Measurements from ENCODE around the gene CCDC102B.
"Not testable (repeated sequence)": the region's sequence is repeated elsewhere in the genome, so short reads cannot be mapped to it uniquely, and the experiment has no call there.

Gene CCDC102B

DNA sequence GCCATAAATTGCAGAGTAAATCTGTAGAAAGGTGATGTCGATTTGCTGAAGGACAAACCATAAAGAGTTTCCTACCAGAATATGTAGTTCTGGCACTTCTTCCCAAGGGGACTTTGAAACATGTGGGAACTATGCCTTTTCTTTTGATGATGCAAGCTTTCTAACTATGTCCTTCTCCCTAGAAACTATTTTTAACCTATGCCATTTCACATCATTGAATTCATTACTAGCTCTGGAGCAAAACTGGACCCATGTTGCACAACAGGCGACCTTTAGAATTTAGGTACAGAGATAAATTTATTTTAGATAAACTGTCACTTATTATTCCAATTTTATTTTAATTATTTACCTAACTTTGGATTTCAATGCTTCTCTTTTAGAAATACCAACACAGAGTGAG is 186.5 kb downstream of the CCDC102B start:
- DNase-seq = no peak

GRCh38 chr18:68985172-68985820 is 187.4 kb downstream of the CCDC102B start:
- DNase-seq = no peak

GRCh38 chr18:68991286-68991685 is 193.4 kb downstream of the CCDC102B start:
- no peak for DNase-seq

DNA sequence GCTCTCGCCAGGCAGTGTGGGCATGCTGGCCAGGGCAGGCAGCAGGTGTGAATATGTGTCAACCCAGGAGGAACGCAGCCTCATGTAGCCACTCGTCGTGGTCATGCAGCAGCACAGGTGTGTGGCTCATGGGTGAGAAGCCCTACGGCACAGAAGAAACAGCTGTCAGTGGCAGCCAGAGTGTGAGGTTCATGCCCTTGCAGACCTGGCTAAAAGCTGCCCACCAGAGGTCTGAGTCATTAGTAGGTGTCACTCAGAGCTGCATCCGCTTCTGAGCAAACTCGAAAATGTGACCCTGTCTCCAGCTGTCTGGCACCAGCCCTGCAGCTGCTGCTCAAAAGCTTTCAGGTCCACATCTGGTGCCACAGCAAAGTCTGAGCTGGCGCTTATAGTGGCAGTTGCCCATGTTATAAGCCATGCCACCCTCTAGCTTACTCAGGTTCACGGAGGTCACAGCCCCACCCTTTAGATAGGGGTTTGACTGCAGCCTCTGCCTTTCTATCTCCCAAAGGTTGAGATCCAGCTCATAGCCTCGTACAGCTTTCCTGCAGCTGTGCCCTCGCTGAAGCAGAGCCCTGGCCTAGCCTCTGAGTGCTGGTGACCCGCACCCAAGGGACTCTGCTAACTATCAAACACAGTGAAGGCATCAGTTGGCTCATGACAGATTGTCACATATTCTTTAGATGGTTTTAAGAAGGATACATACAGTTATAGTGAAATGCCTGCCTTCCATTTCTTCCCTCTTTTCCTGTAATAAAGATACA is 195.0 kb downstream of the CCDC102B start:
- DNase-seq = no peak

GRCh38 chr18:68995675-68996074 is 197.8 kb downstream of the CCDC102B start:
- no peak for DNase-seq

DNA sequence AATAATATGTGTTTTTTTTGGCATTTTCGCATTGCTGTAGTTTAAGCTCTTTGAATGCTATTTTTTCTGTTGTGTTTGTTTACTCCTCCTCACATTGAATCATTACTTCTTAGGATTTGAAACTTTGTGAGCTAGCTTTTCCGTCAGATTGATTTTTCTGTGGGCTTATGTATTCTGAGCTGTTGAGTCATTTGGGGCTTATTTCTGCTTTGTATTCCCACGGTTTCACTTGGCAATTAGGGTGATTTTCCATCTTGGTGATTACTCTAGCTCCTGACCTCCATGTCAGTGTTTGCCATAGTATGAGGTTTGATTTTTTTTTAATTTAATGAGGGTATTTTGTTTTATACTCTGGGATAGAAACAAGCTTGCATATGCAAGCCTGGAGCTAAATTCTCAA is 200.0 kb downstream of the CCDC102B start:
- no peak for DNase-seq

- no peak for DNase-seq
These were observed 202.5 kb downstream of the CCDC102B start for GRCh38 chr18:69000366-69000765.

DNA sequence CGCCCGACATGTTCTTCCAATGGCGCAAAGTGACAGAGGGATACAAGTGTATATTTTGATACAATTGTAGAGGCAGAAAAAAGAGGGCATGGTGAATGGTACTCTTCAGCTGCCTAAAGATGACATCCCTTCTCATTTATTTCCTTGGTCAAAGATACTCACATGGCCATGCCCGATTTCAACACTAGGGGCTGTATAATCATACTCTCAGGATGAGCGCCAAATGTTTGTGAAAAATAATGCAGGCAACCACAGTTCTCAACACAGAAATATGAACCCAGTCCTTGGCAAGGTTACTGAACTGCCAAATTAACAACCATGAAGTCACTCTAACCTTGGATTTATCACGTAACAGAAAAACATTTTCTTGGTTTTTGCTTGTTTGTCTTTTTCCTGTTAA is 204.4 kb downstream of the CCDC102B start:
- no peak for DNase-seq

DNA sequence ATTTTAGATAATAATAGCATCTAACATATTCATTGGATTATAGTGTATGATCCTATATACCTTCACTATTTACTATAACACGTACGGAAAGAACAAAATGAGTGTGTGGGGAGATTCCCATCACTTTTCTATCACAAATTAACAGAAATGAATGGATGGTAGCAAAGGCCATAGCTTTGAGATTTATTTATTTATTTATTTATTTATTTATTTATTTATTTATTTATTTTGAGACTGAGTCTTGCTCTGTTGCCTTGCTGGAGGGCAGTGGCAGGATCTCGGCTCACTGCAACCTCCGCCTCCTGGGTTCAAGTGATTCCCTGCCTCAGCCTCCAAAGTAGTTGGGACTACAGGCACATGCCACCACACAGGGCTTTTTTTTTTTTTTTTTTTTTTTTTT is 208.3 kb downstream of the CCDC102B start:
- not testable (repeated sequence) for DNase-seq

GRCh38 chr18:69008538-69008937 is 210.7 kb downstream of the CCDC102B start:
- no peak for DNase-seq

DNA sequence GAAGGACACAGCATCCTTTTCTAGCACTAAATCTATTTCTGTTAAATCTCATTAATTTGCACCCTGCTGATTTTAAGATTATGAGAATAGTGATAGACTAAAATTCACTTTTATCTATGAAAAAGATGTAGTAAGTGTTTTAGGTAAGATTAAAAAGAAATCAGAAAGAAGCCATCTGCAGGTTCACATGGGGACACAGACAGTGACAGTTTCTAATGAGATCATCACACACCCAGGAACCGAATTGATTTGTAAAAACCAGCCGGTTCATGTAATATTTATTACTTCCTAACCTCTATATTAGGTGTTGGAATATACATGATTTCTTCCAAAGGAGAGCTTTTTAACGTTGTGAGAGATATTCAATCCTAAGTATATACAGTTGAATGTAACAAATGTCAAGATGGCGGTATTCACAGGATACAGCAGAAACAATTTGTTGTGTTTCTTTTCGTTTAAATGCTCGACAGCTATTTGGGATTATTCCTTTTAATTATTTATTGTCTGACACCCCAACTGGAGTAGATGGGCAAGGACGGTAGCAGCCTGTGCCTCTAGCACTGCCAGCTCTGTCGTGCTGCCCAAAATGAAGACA is 223.4 kb downstream of the CCDC102B start:
- no peak for DNase-seq

GRCh38 chr18:69022426-69022825 is 224.5 kb downstream of the CCDC102B start:
- no peak for DNase-seq

DNA sequence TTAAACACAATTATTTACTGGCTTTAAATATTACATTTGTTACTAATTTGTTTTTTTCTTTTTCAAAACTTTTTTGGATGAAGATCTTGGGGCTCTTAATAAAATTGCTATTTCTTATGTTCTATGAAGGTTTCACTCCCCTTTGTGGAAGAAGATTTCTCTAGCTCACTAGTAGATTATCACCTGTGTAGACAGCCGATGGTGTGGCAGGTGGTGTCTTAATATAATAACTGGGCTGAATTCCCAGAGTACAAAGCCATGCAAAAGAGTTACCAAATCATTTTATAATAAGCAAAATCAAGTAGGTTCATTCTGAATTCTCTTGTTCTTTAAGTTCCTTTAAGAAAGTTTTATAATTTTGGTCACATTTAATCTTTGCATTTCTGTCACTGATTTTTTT is 233.7 kb downstream of the CCDC102B start:
- DNase-seq = no peak

DNA sequence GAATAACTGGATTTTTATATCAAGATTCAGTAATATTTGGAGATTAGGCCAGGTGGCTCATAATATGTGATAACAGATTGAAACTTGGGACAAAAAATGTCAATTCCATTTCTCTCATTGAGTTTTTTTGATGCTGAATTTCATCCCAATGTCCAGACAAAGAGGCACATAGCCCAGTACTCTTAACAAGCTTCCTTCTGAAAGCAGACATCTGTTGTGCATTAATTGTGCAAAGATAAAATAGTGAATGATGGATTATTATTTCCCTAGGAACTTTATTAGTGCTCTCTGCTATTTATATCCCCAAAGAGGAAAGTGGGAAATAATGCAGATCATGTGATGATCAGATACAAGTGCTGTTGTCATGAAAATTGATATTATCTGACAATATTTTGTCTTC is 234.1 kb downstream of the CCDC102B start:
- DNase-seq = no peak

GRCh38 chr18:69035756-69036155 is 237.9 kb downstream of the CCDC102B start:
- no peak for DNase-seq

- no peak for DNase-seq
These were observed 246.3 kb downstream of the CCDC102B start for GRCh38 chr18:69044215-69044614.

- DNase-seq = no peak
These were observed 266.2 kb downstream of the CCDC102B start for GRCh38 chr18:69064063-69064462.

- no peak for DNase-seq
These were observed 269.2 kb downstream of the CCDC102B start for GRCh38 chr18:69067048-69067447.

DNA sequence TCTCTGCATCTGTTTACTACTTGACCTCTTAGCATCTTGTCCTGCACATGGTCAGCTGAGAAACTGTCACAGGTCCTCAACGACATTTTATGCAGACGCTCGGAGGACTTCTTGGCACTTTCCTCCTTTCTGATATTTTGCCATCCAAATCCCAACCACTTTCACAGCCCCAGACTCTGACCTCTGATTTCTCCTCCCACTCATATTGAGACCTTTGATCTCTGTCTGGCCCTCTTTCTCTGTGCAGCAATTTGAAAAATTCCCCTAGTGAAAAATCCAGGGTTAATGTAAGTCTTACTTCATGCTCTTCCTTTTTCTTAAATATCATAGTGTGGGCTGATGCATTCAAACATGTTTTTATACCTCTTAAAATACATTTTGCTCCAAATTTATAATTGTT is 273.8 kb downstream of the CCDC102B start:
- no peak for DNase-seq

DNA sequence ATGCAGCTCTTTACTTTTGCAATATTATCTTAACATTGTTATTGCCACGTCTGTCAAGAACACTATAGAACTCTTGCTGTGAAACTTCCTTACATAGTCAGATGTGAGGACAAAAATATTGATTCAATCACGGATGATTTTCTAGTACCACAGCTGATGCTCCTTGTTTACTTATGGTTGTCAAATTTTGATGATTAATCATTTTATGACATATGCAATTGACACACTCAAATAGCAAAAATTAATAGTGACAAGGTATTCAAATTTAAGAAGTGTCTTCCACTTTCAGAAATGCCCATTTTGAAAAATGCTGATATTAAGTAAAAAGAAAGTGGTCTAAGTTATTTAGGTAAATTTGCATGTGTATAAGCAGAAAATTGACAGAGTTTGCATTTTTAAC is 284.0 kb downstream of the CCDC102B start:
- DNase-seq = no peak

DNA sequence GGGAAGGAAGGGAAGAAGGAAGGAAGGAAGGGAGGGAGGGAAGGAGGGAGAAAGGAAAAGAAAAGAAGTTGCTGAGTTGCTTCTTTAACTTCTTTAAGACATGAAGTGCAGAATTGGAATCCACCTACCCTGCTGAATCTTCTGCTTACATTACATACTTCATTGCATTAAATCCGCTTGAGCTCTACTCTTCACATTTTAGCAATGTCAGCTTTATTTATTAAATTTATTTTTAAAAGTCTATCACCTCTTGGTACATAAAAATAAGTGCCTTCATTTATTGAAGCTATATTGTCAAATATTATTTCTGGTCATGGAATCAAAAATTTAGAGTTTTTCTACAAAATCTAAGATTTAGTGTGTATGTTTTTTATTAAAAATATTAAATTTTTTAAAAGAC is 284.6 kb downstream of the CCDC102B start:
- no peak for DNase-seq

DNA sequence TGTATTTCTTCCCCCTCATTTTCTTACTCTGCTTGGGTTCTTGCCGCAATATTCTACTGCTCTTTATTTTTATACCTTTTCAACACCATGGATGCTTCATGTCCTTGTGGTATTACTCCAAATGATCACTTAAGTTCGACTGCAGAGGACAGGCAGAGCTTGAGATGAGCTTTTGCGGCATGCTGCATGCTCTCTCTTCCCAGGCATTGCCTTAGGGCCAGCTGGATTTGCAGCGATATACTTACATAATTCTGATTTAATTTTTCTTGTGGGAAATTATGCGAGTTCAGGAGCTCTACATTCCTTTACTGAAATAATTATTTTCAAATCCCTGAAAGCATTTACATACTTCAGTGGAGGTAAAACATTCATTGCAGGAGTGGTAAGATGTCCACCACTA is 288.1 kb downstream of the CCDC102B start:
- no peak for DNase-seq

GRCh38 chr18:69088973-69089372 is 291.1 kb downstream of the CCDC102B start:
- DNase-seq = no peak

DNA sequence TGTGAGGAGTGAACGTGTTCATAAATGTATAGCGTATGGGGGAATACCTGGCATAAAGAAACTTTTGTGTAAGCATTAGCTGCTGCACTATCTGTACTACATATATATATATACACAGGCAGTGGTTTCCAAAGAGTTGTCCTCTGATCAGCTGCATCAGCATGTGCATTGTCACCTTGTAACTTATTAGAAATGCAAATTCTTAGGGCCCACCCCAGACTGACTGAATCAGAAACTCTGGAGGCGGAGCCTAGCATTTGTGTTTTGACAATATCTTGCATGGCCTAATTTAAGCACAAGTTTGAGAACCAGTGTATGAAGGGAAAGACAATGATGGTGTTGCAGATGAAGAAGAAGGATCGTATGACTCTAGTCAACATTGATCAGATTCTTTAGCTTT is 299.5 kb downstream of the CCDC102B start:
- no peak for DNase-seq
